Erythroblast (primary cell): ENCODE results near the gene CRACR2A.

Experiments
- DNase-seq, 2 experiments: peaks; one replicate each; lab custom pipeline; 2025; lab: John Stamatoyannopoulos, UW
- GATA1 ChIP-seq: IDR thresholded peaks from 2 replicates; pipeline ENCODE4 v1.6.1; 2011; ENCODE audit warnings: low read depth, mild to moderate bottlenecking, control low read depth, low read length, moderate library complexity
- POLR2A ChIP-seq: IDR thresholded peaks from 2 replicates; pipeline ENCODE4 v1.6.1; 2011; ENCODE audit warnings: mild to moderate bottlenecking, low read length

CRACR2A gene

DNA sequence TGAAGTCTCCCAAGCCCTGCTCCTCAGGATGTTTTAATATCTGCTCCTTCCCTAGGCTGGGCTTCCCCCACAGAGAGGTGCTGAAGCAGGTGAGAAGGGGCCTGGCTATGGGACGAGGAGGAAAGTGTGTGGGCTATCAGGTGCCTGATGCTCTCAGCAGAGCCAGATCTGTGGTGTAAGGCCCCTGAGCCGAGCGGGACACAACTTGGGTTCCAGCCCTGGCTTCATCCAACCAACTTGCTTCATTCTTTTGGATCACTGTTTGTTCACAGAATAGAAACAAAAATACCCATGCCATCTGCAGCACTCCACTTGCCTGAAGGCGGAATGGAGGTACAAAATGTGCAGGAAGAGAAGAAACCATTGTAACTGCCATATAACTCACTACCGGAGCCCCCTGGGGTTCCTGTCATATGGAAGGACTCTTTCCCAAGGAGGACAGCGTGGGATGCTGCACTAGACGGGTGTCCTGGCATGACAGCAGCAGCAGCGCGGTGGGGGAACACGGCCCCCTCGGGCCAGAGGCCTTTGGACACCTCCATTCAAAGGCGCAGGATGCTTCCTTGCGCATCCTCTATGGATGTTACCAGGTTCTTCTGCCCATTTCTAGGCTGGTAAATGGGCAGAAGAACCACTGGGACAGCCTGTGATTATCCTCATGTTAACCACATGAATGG, 95.8 kb downstream of the CRACR2A start:
- TF ChIP-seq POLR2A = no peak
- DNase-seq = no peak

- DNase-seq = peak; percentile 3 to 5
Measured at GRCh38 chr12:3655328-3655900, 97.5 kb downstream of the CRACR2A start.

DNA sequence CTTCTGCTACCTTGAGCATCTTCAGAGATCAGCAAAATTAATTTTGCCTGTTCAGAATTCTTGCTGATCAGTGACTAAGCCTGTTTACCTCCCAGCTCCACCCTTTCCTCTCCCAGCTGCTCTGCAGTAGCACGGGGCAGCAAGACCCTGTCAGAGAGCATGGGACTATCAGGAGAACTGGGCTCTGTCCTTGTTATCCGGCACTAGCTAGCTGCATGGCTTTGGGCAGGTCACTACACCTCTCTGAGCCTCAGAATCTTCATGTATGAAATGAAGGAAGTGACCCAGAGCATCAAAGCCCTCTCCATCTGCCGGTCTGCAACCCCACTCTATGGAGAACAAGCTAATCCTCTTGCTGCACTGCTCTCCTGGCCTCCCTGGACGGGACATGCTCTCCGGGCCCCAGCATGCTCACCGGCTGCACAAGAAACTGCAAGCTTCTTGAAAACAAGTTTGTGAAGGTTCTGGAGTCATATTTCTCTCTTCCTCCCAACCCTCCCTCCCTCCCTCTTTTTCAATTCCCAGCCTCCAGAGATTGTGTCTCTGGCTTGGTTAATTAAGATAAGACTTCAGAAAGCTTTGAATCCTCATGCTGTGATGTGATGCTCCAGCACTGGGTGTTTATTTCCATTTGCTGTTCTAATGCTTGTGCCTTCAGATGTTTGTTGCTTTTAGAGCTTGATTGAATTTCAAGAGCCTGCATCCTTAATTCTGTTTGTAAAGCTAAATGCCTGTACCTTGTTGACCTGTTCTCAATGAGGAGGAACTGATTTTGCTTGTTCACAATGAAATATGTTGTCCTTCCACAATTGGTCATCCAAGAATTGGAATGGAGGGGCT, 101.1 kb downstream of the CRACR2A start:
- no peak for TF ChIP-seq POLR2A
- TF ChIP-seq GATA1 = no peak
- DNase-seq = no peak

More at GRCh38 chr12:3655328-3655900, 97.5 kb downstream of the CRACR2A start:
- TF ChIP-seq GATA1 (no peak), POLR2A (no peak)

- no peak for TF ChIP-seq POLR2A
- TF ChIP-seq GATA1 = no peak
- DNase-seq = no peak
Measured at GRCh38 chr12:3647504-3647903, 105.4 kb downstream of the CRACR2A start.

DNA sequence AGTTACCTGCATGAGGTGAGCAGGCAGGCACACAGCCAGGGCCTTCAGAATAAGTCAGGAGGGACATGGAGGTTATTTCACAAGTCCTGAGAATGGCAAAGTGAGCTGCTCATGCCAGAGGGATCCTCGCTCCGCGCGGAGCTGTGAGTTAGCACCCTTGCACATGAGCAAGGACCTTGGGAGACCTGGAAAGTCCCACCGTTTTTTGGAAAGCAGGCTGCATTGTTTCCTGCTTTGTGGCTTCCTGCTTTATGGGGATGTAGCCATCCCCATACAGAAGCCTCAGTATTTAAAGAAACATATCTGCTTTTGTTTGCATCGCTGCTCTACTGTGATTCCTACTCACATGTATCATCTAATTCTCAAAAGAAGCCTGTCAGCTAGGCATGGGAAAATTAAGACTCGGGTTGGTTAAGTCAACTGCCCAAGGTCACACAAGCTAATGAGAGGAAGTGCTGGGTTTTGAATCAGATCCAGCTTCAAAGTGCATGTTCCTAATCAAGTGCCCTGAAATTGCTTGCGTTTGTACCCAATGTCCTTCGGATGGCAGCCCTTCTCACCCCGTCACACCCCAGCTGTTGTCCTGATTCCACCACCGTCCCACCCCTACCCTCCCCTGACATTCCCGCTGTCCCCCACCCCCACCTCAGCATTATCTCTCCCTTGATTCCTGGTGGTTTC, 106.2 kb downstream of the CRACR2A start:
- TF ChIP-seq GATA1 (no peak), POLR2A (no peak)
- DNase-seq = no peak

GRCh38 chr12:3645091-3645490, 107.8 kb downstream of the CRACR2A start:
- TF ChIP-seq GATA1 = no peak
- TF ChIP-seq POLR2A = no peak
- no peak for DNase-seq

- no peak for DNase-seq
- TF ChIP-seq GATA1 = no peak
- TF ChIP-seq POLR2A = no peak
Measured at GRCh38 chr12:3644104-3644503, 108.8 kb downstream of the CRACR2A start.

- DNase-seq = no peak
- TF ChIP-seq POLR2A = no peak
- no peak for TF ChIP-seq GATA1
Measured at GRCh38 chr12:3641428-3642018, 111.4 kb downstream of the CRACR2A start.

GRCh38 chr12:3636328-3636727, 116.6 kb downstream of the CRACR2A start:
- DNase-seq = no peak
- TF ChIP-seq POLR2A (no peak), GATA1 (no peak)

DNA sequence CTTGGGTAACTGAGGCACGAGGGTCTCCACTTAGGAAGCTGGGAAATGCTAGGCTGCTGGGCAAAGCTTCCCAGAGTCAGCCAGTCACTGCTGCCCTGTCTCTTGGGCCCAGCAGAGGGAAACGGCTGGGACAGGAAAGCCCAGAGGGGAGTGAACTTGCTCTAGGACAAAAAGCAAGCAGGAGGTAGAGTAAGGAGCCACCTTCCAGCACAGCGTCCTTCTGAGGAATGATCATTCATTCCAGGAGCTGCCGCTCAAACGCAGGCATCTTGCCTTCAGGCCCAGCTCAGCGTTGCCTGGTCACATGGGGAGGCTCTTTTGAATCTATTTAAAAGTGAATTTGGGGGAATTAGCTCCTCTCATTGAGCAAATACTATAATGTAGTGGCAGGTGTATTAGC, 118.6 kb downstream of the CRACR2A start:
- no peak for TF ChIP-seq POLR2A
- no peak for TF ChIP-seq GATA1
- no peak for DNase-seq

- DNase-seq = no peak
- TF ChIP-seq GATA1 (no peak), POLR2A (no peak)
Measured at GRCh38 chr12:3633396-3633795, 119.5 kb downstream of the CRACR2A start.

GRCh38 chr12:3632754-3633153, 120.2 kb downstream of the CRACR2A start:
- TF ChIP-seq POLR2A = no peak
- no peak for TF ChIP-seq GATA1
- DNase-seq = no peak

DNA sequence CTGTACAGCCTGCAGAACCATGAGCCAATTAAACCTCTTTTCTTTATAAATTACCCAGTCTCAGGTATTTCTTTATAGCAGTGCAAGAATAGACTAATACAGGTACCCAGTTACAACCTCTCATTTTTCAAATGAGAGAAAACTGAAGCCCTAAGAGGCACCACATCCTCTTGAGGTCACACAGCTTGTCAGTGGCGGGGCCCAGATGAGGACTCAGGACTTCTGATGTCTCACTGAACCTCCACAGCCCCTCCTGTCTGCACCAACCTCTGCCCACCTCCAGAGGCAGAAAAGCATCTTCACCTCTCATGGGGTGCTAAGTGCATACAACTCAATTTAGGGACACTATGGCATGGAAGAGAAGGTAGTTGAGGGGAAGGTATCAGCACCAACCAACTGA, 120.7 kb downstream of the CRACR2A start:
- no peak for DNase-seq
- no peak for TF ChIP-seq GATA1
- no peak for TF ChIP-seq POLR2A

GRCh38 chr12:3631759-3632158, 121.2 kb downstream of the CRACR2A start:
- no peak for DNase-seq
- TF ChIP-seq POLR2A (no peak), GATA1 (no peak)
